Stimulated activated CD4-positive, alpha-beta T cell treated with anti-CD3 and anti-CD28 coated beads, Interleukin-2, amount 100 ng/mL, for 24 hours (primary cell): ENCODE results near the gene CAPN10.
A peak's percentile ranks its signal among the peaks of the same experiment; 100 is the strongest.

ENCODE experiments used
- DNase-seq, 2 donors: peaks; one replicate each; pipeline ENCODE4 v3.0.0-alpha.2; 2020

CAPN10 gene

GRCh38 chr2:240590681-240591111 is 4.2 kb downstream of the CAPN10 start:
- no peak for DNase-seq

DNA sequence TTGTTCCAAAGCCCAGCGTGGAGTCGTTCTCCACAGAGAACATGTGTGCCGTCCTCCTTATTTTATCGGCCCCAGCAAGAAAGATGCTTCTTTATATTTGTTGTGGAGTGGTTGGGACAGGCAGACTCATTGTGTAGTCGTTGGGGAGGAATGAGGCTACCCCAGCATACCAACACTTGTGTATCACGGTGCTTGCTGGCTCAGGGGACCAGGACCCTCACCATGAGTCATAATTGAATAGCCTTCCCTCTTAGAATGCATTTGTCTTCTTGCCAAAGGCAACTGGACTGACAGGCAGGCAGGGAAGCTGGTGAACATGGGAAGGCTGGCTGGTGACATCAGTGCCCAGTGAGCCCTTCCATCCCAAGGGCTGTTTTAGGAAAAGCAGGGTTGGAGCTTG is 4.7 kb downstream of the CAPN10 start:
- DNase-seq, result no peak

DNA sequence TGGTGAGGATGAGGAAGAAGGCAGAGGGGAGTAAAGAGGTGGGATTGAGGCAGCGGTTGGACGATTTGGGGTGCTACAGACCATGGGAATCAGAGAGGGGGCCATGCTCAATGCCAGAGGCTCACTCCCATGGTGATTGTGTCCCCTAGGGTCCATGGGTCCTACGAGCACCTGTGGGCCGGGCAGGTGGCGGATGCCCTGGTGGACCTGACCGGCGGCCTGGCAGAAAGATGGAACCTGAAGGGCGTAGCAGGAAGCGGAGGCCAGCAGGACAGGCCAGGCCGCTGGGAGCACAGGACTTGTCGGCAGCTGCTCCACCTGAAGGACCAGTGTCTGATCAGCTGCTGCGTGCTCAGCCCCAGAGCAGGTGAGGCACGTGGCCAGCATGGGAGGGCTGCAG is 5.2 kb downstream of the CAPN10 start:
- DNase-seq, result no peak

DNA sequence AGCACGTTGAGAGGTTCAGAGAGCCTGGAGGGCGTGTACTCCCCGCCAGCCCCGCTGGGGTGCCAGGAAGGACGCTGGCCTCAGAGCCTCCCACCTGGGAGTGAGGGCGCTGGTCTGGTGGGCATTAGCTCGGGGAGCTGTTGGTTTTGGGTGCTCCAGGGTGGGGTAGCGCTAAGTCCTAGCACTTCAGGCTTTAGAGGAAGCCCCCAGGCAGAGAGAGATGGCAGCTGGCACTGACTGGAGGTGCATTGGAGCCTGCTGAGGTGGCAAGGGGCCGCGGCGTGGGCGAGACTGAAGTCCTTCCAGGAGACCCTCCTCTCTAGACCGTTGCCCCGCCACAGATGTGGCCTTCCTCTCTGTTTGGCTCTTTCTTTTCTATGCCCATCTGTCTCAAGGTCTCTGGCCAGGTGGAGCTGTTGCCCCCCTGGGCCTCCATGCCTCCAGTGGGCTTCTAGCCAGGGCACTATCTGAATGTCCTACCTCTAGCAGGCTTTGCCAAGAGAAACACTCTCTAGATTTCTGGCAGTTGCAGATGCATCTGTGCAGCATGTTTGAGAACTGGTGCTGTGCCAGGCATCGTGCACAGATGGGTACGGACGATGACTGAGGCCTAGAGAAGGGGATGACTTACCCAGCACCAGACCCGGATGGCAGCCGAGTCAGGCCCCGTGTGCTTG is 6.6 kb downstream of the CAPN10 start:
- no peak for DNase-seq

DNA sequence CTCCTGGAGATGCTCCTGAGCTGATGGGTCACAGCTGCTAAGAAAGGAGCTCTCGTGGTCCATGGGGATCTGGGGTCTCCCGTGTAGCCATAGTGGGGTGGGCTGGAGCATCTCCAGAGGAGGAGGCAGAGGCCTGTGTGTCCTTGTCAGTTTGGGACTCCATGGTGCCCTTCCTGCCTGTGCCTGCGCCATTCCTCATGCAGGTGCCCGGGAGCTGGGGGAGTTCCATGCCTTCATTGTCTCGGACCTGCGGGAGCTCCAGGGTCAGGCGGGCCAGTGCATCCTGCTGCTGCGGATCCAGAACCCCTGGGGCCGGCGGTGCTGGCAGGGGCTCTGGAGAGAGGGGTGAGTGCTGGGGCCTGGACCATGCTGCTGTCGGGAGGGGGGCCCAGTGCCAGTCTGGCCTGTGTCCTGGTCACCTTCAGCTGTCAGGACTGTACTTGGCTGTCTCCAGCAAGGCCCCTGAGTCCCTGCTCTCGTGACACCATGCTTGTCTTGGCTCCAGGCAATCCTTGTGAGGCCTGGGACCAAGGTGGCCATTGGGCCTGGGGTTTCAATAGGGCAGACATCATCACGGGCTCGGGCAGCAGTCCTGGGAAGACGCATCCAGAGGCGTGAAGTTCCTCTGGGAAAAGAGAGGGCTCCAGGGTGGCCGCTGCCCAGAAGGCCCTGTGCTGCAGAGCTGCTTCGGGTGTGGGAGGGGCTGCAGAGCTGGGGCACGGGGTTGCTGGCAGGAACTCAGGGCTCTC is 7.3 kb downstream of the CAPN10 start:
- DNase-seq, result no peak

- no peak for DNase-seq
Measured at GRCh38 chr2:240594511-240595380, 8.2 kb downstream of the CAPN10 start.

- peak in 1 of 2 donors; percentile 43 for DNase-seq
Measured at GRCh38 chr2:240595381-240596079, 9.0 kb downstream of the CAPN10 start.

- no peak for DNase-seq
Measured at GRCh38 chr2:240596080-240596460, 9.5 kb downstream of the CAPN10 start.

GRCh38 chr2:240596491-240596931 is 10.0 kb downstream of the CAPN10 start:
- no peak for DNase-seq

- DNase-seq, result no peak
Measured at GRCh38 chr2:240597054-240597418, 10.5 kb downstream of the CAPN10 start.

DNA sequence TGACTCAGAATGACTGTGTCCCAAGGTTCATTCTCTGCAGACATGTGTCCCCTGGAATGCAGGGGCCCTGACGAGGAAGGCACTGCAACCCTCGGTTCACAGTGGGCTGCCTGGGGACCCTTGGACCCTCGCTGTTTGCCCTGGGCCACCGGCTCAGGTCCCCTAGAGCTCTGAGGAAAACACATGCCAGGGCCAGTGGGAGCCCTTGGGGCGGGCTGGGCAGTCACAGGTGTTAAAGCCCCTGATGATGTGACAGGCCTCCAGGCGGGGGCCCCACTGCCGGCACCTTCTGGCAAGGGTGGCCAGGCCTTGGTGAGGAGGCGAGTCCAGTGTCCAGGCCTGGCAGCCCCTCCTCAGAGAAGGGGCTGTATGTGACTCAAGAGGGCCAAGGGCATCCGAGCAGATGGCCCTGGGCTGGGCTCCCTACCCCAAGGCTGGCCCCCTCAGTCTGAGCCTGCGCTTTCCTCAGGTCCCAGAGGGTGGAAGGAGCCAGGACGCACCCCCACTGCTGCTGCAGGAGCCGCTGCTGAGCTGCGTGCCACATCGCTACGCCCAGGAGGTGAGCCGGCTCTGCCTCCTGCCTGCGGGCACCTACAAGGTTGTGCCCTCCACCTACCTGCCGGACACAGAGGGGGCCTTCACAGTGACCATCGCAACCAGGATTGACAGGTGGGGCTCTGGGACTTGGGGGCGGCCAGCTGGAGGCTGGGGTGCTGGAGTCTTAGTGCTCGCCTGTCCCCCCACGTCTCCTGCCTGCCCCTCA is 11.1 kb downstream of the CAPN10 start:
- no peak for DNase-seq

DNA sequence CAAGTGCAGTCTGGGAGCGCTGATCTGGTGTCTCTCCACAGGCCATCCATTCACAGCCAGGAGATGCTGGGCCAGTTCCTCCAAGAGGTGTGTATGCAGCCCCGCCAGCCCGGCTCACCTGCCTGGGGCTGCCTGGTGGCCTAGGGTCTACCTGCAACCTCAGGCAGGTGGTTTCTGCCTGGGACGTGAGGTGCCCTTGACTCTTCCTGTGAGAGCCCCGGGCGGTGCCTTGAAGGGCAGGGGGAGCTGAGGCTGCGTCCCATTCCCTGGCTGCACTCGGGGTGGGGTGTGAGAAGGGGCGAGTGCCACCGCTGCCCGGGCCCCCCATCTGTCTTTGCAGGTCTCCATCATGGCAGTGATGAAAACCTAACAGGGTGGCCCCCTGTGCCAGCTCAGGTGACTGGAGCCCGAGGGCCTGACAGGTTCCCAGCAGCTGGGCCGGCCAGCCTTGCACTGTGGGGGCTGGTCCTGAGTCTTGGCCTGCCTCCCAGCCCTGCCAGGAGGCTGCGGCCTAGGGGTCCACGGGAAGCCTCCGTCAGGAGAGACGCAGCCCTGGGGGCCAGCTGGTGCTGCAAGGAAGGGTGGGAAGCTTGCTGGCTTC is 11.9 kb downstream of the CAPN10 start:
- DNase-seq, result no peak

DNA sequence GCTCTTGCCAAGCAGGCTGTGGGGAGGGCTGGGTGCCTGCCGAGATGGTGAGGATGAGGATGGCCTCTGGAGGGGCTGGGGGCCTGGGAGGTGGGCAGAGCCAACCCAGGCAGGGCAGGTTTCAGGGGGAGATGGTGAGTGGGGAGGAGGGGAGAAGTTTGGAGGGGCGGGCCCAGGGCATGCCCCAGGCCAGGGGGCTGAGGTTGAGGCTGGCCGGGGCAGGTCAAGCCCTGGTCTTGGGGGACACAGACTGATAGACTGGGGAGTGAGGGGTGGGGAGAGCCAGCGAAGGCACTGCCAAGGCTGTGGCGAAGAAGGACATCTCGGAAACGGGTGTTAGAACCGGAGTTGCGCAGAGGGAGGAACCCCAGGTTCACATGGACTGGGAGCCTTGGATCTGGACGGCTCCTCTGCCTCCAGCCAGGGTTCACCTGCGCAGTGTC is 12.6 kb downstream of the CAPN10 start:
- DNase-seq, result no peak

- DNase-seq, result no peak
Measured at GRCh38 chr2:240600451-240600961, 14.0 kb downstream of the CAPN10 start.

DNA sequence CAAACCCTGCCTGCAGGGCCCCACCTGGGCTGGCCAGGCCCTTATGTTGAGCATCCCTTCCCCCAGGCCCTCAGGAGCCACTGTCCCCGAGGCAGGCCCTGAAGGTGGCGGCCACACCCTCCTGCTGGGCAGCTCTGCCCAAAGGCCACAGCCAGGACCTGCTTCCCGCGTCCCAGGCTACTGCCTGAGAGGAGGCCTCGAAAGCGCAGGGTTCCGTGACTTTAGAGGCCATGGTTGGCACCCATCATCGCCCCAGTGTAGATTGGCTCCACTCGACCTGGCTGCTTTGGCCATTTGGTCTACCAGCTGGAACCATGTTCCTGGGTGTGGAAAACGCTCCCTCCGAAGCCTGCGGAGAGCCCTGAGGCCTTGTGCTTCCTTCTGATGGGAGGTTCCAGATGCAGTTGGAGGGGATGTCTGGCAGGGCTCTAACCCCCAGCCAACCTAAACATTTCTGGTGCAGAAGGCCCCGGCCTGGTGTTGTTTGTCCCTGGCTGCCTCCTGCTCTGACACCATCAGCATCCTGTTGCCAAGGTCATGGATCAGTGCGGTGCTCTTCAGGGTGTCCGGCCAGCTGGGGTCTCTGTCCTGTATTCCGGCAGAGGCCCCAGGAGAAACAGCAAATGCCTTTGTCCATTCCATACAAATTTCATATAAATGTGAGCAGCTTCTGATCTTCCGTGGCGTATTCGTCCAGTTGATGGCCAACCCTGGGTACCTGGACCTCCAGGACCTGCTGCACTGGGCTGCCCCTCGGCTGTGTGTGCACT is 14.7 kb downstream of the CAPN10 start:
- no peak for DNase-seq

DNA sequence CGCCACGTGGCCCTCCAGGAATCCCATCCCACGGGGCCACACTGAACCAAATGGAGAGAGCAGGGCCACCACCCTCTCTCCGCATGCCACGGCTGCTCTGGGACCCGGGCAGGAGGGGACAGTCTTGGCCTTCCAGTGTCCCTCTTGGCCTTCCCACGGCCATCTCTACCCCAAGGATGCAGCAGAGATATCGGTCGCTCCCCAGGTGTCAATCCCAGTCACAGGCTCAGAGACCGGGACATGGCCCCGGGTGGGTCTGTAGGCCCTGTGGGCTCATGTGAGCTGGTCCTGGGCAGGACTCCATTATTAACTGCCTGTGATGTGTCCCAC is 15.3 kb downstream of the CAPN10 start:
- DNase-seq, result no peak

DNA sequence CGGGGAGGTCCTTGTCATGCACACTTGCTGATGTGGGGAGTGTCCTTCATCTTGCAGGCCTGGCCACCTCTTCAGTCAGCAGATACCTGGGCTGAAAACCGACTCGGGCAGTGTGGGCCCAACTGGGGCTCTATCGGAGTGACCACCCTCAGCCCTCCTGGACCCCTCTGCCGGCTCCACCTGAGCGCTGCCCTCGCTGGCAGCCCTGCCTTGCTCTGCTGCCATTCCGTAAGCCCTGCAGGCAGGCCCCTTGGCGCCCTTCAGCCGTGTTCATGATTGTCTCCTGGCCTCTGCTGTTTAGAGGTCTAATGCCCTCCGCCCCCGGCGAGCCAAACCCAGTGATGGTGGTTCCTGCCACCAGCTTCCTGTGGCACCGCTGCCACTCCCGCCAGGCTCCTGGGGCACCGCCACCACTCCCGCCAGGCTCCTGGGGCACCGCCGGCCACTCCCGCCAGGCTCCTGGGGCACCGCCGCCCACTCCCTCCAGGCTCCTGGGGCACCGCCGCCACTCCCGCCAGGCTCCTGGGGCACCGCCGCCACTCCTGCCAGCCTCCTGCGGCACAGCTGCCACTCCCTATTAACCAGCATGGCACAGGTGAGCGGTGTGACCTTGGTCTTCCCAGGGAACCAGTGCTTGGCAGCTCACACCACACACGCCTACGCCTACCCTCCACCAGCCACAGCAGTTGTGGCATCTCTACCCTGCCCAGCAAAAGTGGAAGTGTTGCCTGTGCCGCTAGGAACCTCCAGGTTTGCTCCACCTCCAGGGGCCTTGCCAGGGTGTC is 15.9 kb downstream of the CAPN10 start:
- DNase-seq, result no peak

DNA sequence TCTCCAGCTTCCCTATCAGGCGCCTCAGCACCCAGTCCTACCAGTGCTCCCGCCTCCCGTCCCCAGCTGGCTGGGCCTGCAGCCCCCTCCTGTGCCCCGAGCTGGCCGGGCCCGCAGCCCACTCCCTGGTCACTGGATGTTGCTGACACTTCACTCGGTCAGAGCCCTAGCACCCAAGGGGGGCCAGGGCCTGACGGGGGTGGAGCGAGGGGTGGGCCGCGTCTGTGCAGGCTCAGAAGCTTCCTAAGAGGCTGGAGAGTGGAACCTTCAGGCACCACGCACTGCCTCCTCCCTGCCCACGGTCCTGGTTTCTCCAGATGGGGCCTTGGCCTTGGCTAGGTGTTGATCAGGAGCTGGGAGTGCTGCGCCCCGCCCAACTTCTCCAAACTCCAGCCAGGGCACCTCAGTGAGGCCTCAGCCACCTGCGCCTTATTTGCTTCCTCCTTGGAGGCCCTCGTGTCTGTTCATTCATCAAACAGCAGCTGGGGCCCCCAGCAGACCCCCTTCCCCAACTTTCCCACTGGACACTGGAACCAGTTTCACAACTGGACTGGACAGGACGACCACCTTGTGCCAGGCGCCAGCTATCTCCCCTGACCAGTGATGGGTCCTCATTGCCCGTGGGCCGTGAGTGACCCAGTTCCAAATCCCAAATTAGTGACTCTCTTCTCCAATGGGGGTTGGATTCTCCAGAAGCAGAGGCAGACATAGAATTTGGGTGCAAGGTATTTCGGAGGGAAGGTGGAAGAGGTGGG is 16.7 kb downstream of the CAPN10 start:
- no peak for DNase-seq

GRCh38 chr2:240603846-240604245 is 17.3 kb downstream of the CAPN10 start:
- no peak for DNase-seq
